Umbilical cord (tissue), 2 donors: Measurements from ENCODE around the gene SLC9A9. TPM values are rescaled to one million over a fixed set of nuclear protein-coding genes. Genes with fewer than 3 reads are reported as not detected.
A peak's percentile ranks its signal among the peaks of the same experiment; 100 is the strongest.

Source experiments
- DNase-seq: peaks from one replicate; pipeline ENCODE4 v3.0.0-alpha.2; 2015; ENCODE audit warnings: low spot score
- total RNA-seq: library from RNA; depleted of rRNA; stranded (reverse); fragments of >200 nt; gene quantifications from one replicate; pipeline ENCODE4 v1.2.3, GENCODE V29; 2014; ENCODE audit warnings: low replicate concordance; ENCODE audit not compliant: insufficient read depth

SLC9A9 gene
- total RNA-seq, 1 donor from 2014 or later, result 43.6 TPM

- DNase-seq, result no peak
These were observed 4.7 kb downstream of the SLC9A9 start for GRCh38 chr3:143843587-143843986.

- DNase-seq, result no peak
These were observed 7.6 kb downstream of the SLC9A9 start for GRCh38 chr3:143840636-143841035.

- DNase-seq, result no peak
These were observed 8.3 kb downstream of the SLC9A9 start for GRCh38 chr3:143839980-143840379.

GRCh38 chr3:143837076-143837475 is 11.2 kb downstream of the SLC9A9 start:
- no peak for DNase-seq

GRCh38 chr3:143835312-143835711 is 13.0 kb downstream of the SLC9A9 start:
- peak; percentile 26 for DNase-seq

- no peak for DNase-seq
These were observed 15.8 kb downstream of the SLC9A9 start for GRCh38 chr3:143832433-143832832.

GRCh38 chr3:143831994-143832393 is 16.3 kb downstream of the SLC9A9 start:
- DNase-seq, result no peak

GRCh38 chr3:143831208-143831607 is 17.1 kb downstream of the SLC9A9 start:
- no peak for DNase-seq

GRCh38 chr3:143830786-143831185 is 17.5 kb downstream of the SLC9A9 start:
- no peak for DNase-seq

- DNase-seq, result no peak
These were observed 18.2 kb downstream of the SLC9A9 start for GRCh38 chr3:143830063-143830462.

GRCh38 chr3:143827425-143827824 is 20.8 kb downstream of the SLC9A9 start:
- no peak for DNase-seq

- DNase-seq, result peak; percentile 50
These were observed 22.0 kb downstream of the SLC9A9 start for GRCh38 chr3:143826296-143826695.

GRCh38 chr3:143825513-143825912 is 22.8 kb downstream of the SLC9A9 start:
- DNase-seq, result no peak

- no peak for DNase-seq
These were observed 23.4 kb downstream of the SLC9A9 start for GRCh38 chr3:143824735-143825385.

GRCh38 chr3:143822798-143823197 is 25.5 kb downstream of the SLC9A9 start:
- DNase-seq, result no peak

GRCh38 chr3:143822374-143822773 is 25.9 kb downstream of the SLC9A9 start:
- DNase-seq, result no peak

GRCh38 chr3:143821862-143822261 is 26.4 kb downstream of the SLC9A9 start:
- no peak for DNase-seq

GRCh38 chr3:143820466-143821221 is 27.6 kb downstream of the SLC9A9 start:
- DNase-seq, result no peak

GRCh38 chr3:143819890-143820289 is 28.4 kb downstream of the SLC9A9 start:
- DNase-seq, result no peak

GRCh38 chr3:143814443-143814889 is 33.8 kb downstream of the SLC9A9 start:
- DNase-seq, result no peak

- no peak for DNase-seq
These were observed 35.8 kb downstream of the SLC9A9 start for GRCh38 chr3:143812481-143812880.

- DNase-seq, result no peak
These were observed 36.7 kb downstream of the SLC9A9 start for GRCh38 chr3:143811602-143812001.

GRCh38 chr3:143810953-143811265 is 37.4 kb downstream of the SLC9A9 start:
- no peak for DNase-seq
